Uterus (tissue), 2 donors: Measurements from ENCODE around the gene RAC3.

ENCODE experiments used
- CTCF ChIP-seq, 4 experiments: fragments of 200-600 bp in 2 of 4; fragments of 450-650 bp in 2 of 4; sonication (generic) in 2 of 4; IDR thresholded peaks; one replicate each; pipeline ENCODE4 v1.5.1; 2016 to 2019; ENCODE audit warnings: antibody characterized with exemption in 4 of 4, mild to moderate bottlenecking in 2 of 4, moderate library complexity in 1 of 4
- POLR2A ChIP-seq, 2 donors: fragments of 450-650 bp; IDR thresholded peaks; one replicate each; pipeline ENCODE4 v1.6.1; 2016; ENCODE audit warnings: antibody characterized with exemption in 2 of 2, mild to moderate bottlenecking in 1 of 2, moderate library complexity in 1 of 2

DNA sequence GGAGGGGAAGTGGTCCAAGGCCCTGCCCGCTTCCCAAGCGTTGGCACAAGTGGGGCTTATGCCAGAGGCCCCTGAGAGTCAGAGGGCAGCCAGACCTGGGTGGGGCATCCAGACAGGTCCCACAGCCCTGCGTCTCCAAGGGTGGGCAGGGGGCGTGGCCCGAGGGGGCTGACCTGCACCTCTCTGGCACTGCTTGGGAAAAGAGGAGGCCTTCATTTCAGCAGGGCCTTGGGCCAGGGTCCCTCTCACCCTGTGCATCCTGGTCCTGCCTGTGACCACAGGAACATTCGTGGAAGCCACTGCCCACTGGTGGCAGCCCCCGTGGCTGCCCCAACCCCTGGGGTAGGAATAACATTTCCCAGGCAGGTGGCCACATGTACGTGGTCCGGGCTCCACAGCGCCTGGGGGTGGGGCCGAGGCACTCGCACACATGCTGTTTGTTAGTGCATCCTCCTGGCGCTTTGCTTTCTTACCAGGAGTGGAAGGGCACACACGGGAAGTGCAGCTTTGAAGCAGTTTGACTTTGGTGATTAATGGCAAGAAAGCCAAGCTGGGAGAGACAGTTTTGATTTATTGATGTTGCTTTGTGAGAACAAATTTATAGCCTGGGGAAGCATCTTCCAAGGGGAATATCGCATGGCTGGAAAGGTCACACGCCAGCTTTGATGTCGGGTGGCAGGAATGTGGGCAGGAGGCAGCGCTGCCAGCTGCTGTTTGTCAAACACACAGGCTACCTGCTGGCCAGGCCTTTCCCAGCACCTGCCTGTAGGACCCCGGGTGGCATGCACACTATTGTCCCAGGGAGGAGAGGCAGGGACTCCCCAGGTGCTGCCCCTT is 13.1 kb upstream of the RAC3 start:
- no peak for TF ChIP-seq CTCF (IDR thresholded peaks at IDR 0.05)
- TF ChIP-seq POLR2A (IDR thresholded peaks at IDR 0.05), result no peak
